NCI-H146 treated with DMSO at 0.1 percent for 48 hours (cell line): ENCODE measurements around the gene SCN1B.
"Not testable (repeated sequence)": the region's sequence is repeated elsewhere in the genome, so short reads cannot be mapped to it uniquely, and the experiment has no call there.

ENCODE experiments used
- DNase-seq: peaks from one replicate; lab custom pipeline; 2025; ENCODE audit not compliant: unreplicated experiment; lab: John Stamatoyannopoulos, UW

Gene SCN1B

GRCh38 chr19:35030257-35031071 lies at the start of gene SCN1B:
Gene SCN1B, plus strand, starts transcription at chr19:35030470. Its CDS starts 351 bp downstream, at chr19:35030821.
- DNase-seq, result peak; percentile 6

GRCh38 chr19:34982275-34982674 lies 48.0 kb upstream of the SCN1B start:
- no peak for DNase-seq

- DNase-seq, result no peak
These were observed 46.5 kb upstream of the SCN1B start for GRCh38 chr19:34983786-34984185.

- no peak for DNase-seq
These were observed 46.0 kb upstream of the SCN1B start for GRCh38 chr19:34984287-34984686.

GRCh38 chr19:34985249-34986022 lies 44.8 kb upstream of the SCN1B start:
- DNase-seq, result no peak

GRCh38 chr19:34988119-34988518 lies 42.2 kb upstream of the SCN1B start:
- DNase-seq, result no peak

GRCh38 chr19:34989298-34989697 lies 41.0 kb upstream of the SCN1B start:
- DNase-seq, result no peak

- DNase-seq, result no peak
These were observed 39.6 kb upstream of the SCN1B start for GRCh38 chr19:34990578-34991192.

- no peak for DNase-seq
These were observed 38.5 kb upstream of the SCN1B start for GRCh38 chr19:34991542-34992333.

GRCh38 chr19:34992582-34992981 lies 37.7 kb upstream of the SCN1B start:
- not testable (repeated sequence) for DNase-seq

GRCh38 chr19:34994286-34994642 lies 36.0 kb upstream of the SCN1B start:
- no peak for DNase-seq

GRCh38 chr19:34994643-34995541 lies 35.4 kb upstream of the SCN1B start:
- peak; percentile 41 for DNase-seq

- DNase-seq, result no peak
These were observed 34.7 kb upstream of the SCN1B start for GRCh38 chr19:34995551-34995950.

GRCh38 chr19:34997071-34997617 lies 33.1 kb upstream of the SCN1B start:
- DNase-seq, result no peak

- not testable (repeated sequence) for DNase-seq
These were observed 32.0 kb upstream of the SCN1B start for GRCh38 chr19:34998224-34998623.

- DNase-seq, result no peak
These were observed 31.3 kb upstream of the SCN1B start for GRCh38 chr19:34998777-34999497.

- DNase-seq, result peak; percentile 84
These were observed 30.6 kb upstream of the SCN1B start, which contains the start of gene GRAMD1A for GRCh38 chr19:34999498-35000337. Gene GRAMD1A, plus strand, starts transcription at chr19:35000323. Its CDS starts 156 bp downstream, at chr19:35000479.

GRCh38 chr19:35000338-35000646 lies 30.0 kb upstream of the SCN1B start:
- no peak for DNase-seq
